ENCODE results near the gene EEF1E1.

DNA sequence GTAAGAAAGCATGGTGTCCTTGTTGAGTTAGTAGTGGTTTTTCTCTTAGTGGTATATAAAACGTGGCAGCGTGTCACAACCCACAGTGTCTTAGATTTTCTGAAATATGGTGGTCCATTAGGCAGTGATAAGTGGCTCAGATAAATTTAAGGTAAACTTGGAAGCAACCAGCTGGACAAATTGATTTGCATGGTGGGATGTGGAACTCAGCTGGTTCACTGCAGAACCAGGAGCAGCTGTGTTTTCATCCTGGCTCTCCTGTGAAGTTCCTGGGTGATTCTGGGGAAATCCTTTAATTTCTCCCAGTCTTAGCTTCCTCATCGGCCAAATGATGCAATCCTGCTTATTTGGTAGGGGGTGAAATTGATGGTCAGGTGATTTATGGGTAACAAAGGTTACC, 32.9 kb upstream of the EEF1E1 start:
- TF ChIP-seq, protein P1, sequence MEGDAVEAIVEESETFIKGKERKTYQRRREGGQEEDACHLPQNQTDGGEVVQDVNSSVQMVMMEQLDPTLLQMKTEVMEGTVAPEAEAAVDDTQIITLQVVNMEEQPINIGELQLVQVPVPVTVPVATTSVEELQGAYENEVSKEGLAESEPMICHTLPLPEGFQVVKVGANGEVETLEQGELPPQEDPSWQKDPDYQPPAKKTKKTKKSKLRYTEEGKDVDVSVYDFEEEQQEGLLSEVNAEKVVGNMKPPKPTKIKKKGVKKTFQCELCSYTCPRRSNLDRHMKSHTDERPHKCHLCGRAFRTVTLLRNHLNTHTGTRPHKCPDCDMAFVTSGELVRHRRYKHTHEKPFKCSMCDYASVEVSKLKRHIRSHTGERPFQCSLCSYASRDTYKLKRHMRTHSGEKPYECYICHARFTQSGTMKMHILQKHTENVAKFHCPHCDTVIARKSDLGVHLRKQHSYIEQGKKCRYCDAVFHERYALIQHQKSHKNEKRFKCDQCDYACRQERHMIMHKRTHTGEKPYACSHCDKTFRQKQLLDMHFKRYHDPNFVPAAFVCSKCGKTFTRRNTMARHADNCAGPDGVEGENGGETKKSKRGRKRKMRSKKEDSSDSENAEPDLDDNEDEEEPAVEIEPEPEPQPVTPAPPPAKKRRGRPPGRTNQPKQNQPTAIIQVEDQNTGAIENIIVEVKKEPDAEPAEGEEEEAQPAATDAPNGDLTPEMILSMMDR (conservative IDR thresholded peaks at IDR 0.05): no peak
- TF ChIP-seq EZH2 (IDR thresholded peaks at IDR 0.05; ENCODE audit: low read depth): no peak

Measured in PC-9 (cell line).